GM23338 (cell line): ENCODE data around the gene TMEM174. TPM values are rescaled to one million over a fixed set of nuclear protein-coding genes. Genes with fewer than 3 reads are reported as not detected.

Source experiments
- ATAC-seq: fragments of 200-7000 bp; cut with Tn5 transposase; 3 replicates; pipeline ENCODE4 v1.9.1; 2020
- DNase-seq: peaks from one replicate; pipeline ENCODE4 v3.0.0-alpha.2; 2015; ENCODE audit warnings: low spot score
- H2AFZ ChIP-seq: fragments of 200-600 bp; sonication (generic); 2 replicates; pipeline ENCODE4 v1.8.0; 2016; ENCODE audit warnings: antibody characterized with exemption, mild to moderate bottlenecking, moderate library complexity
- H3F3A ChIP-seq: fragments of 200-600 bp; sonication (generic); replicated peaks from 2 replicates; pipeline ENCODE4 v1.8.0; 2017; ENCODE audit warnings: antibody characterized with exemption, mixed run types, low read depth
- H3K27ac ChIP-seq: fragments of 200-600 bp; sonication (generic); 2 replicates; pipeline ENCODE4 v1.6.1; 2016; ENCODE audit warnings: low read depth
- H3K27me3 ChIP-seq: fragments of 200-600 bp; sonication (generic); 2 replicates; pipeline ENCODE4 v1.8.0; 2016; ENCODE audit warnings: mild to moderate bottlenecking, mixed run types, moderate library complexity; ENCODE audit not compliant: insufficient read depth
- H3K36me3 ChIP-seq: fragments of 200-600 bp; sonication (generic); 2 replicates; pipeline ENCODE4 v1.8.0; 2016; ENCODE audit warnings: mild to moderate bottlenecking; ENCODE audit not compliant: insufficient read depth
- H3K4me1 ChIP-seq: fragments of 200-600 bp; sonication (generic); 2 replicates; pipeline ENCODE4 v1.8.0; 2016; ENCODE audit warnings: mild to moderate bottlenecking, moderate library complexity; ENCODE audit not compliant: insufficient read depth
- H3K4me2 ChIP-seq: fragments of 200-600 bp; sonication (generic); 2 replicates; pipeline ENCODE4 v1.7.1; 2017; ENCODE audit warnings: mixed run types
- H3K4me3 ChIP-seq: fragments of 200-600 bp; sonication (generic); 2 replicates; pipeline ENCODE4 v1.6.1; 2016; ENCODE audit warnings: mixed run types
- H3K79me2 ChIP-seq: fragments of 200-600 bp; sonication (generic); replicated peaks from 2 replicates; pipeline ENCODE4 v1.8.0; 2017; ENCODE audit warnings: mild to moderate bottlenecking; ENCODE audit not compliant: insufficient read depth
- H3K9me2 ChIP-seq: fragments of 200-600 bp; sonication (generic); 2 replicates; pipeline ENCODE4 v1.8.0; 2017; ENCODE audit not compliant: insufficient read depth
- H4K20me1 ChIP-seq: fragments of 200-600 bp; sonication (generic); replicated peaks from 2 replicates; pipeline ENCODE4 v1.8.0; 2017; ENCODE audit warnings: mild to moderate bottlenecking; ENCODE audit not compliant: insufficient read depth
- H3K27ac Mint-ChIP-seq: 2 replicates; pipeline ENCODE4 v1.8.0; 2020; ENCODE audit warnings: inconsistent platforms, mild to moderate bottlenecking, moderate library complexity, mixed read lengths
- H3K27me3 Mint-ChIP-seq: 3 replicates; pipeline ENCODE4 v1.8.0; 2022; ENCODE audit warnings: low read depth, mild to moderate bottlenecking, moderate library complexity, mixed read lengths, inconsistent platforms; ENCODE audit not compliant: insufficient read depth, poor library complexity
- H3K36me3 Mint-ChIP-seq: 3 replicates; pipeline ENCODE4 v1.8.0; 2021; ENCODE audit warnings: low read depth, mild to moderate bottlenecking, inconsistent platforms, moderate library complexity, mixed read lengths
- H3K4me1 Mint-ChIP-seq: 3 replicates; pipeline ENCODE4 v1.8.0; 2020; ENCODE audit warnings: mild to moderate bottlenecking, inconsistent platforms, mixed read lengths
- H3K4me3 Mint-ChIP-seq: 3 replicates; pipeline ENCODE4 v1.8.0; 2021; ENCODE audit warnings: moderate library complexity, mild to moderate bottlenecking, inconsistent platforms, mixed read lengths
- H3K9me3 Mint-ChIP-seq: 3 replicates; pipeline ENCODE4 v1.8.0; 2020; ENCODE audit warnings: moderate library complexity, mild to moderate bottlenecking, inconsistent platforms, mixed read lengths
- CREB1 ChIP-seq: fragments of 250-450 bp; sonication (Bioruptor Pico); IDR thresholded peaks from 2 replicates; pipeline ENCODE4 v1.5.0; 2020; ENCODE audit warnings: low read depth, mild to moderate bottlenecking, moderate library complexity
- ETS1 ChIP-seq: IDR thresholded peaks from 2 replicates; pipeline ENCODE4 v1.6.1; 2016; ENCODE audit warnings: antibody characterized with exemption
- EZH2 ChIP-seq: fragments of 200-600 bp; sonication (generic); IDR thresholded peaks from one replicate; pipeline ENCODE4 v1.8.0; 2017; ENCODE audit warnings: antibody characterized with exemption, mild to moderate bottlenecking, low read depth; ENCODE audit not compliant: unreplicated experiment
- EZH2phosphoT487 ChIP-seq: fragments of 200-600 bp; sonication (generic); IDR thresholded peaks from one replicate; pipeline ENCODE4 v1.8.1; 2018; ENCODE audit warnings: antibody characterized with exemption; ENCODE audit not compliant: unreplicated experiment
- JUNB ChIP-seq: IDR thresholded peaks from one replicate; pipeline ENCODE4 v1.6.1; 2016; ENCODE audit warnings: antibody characterized with exemption; ENCODE audit not compliant: unreplicated experiment
- POLR2AphosphoS5 ChIP-seq: IDR thresholded peaks from 2 replicates; pipeline ENCODE4 v1.6.1; 2016; ENCODE audit warnings: antibody characterized with exemption, low read depth
- REST ChIP-seq: IDR thresholded peaks from one replicate; pipeline ENCODE4 v1.6.1; 2018; ENCODE audit warnings: antibody characterized with exemption; ENCODE audit not compliant: unreplicated experiment
- STAT1 ChIP-seq: IDR thresholded peaks from one replicate; pipeline ENCODE4 v1.6.1; 2016; ENCODE audit warnings: antibody characterized with exemption; ENCODE audit not compliant: unreplicated experiment
- ZNF114 ChIP-seq: fragments of 250-450 bp; sonication (Bioruptor Pico); IDR thresholded peaks from 2 replicates; pipeline ENCODE4 v1.5.0; 2020; ENCODE audit warnings: mild to moderate bottlenecking, moderate library complexity
- ZNF331 ChIP-seq: fragments of 250-450 bp; sonication (Bioruptor Pico); IDR thresholded peaks from 2 replicates; pipeline ENCODE4 v1.5.0; 2020; ENCODE audit warnings: low read depth, mild to moderate bottlenecking, moderate library complexity
- ZNF462 ChIP-seq: fragments of 250-450 bp; sonication (Bioruptor Pico); IDR thresholded peaks from 2 replicates; pipeline ENCODE4 v1.5.0; 2020; ENCODE audit warnings: mild to moderate bottlenecking, moderate library complexity
- polyA plus RNA-seq: library from polyadenylated mRNA; unstranded; fragments of >200 nt; fragmentation: Nextera tagmentation; extraction: Ambion mirVana; gene quantifications from 2 replicates; pipeline ENCODE4 v1.2.1, GENCODE V29; 2016
- total RNA-seq: library from RNA; depleted of rRNA; stranded (reverse); fragments of >200 nt; shearing (Covaris generic); gene quantifications from 2 replicates; pipeline ENCODE4 v1.2.3, GENCODE V29; 2014
- TF ChIP-seq, protein P1 (sequence below), 2 experiments: fragments of 200-600 bp in 1 of 2; sonication (generic) in 1 of 2; conservative IDR thresholded peaks; 2 replicates each; pipeline versions ENCODE4 v1.5.1 to v1.6.1; 2016 to 2017; ENCODE audit warnings: antibody characterized with exemption in 2 of 2, low read depth in 2 of 2, mild to moderate bottlenecking in 2 of 2, moderate library complexity in 1 of 2

Gene TMEM174
- total and polyA plus RNA-seq, 2 experiments from 2014 or later = not detected

DNA sequence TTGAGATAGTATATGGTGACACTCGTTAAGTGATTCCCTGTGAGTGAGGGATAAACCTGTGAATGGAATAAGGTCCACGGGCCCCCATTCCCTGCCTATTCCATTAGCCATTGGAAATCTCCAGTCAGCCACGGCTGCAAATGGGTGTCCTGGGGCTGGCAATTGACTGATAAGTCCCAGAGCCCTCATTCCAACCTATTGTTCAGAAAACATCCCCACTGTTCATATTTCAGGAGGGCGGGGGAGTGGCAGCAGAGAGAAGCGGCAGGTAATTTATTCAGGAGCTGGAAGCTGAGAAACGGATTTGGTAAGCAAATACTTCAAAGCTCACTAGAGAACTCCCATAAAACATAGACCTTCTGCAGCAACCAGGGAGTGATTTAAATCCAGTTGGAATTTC, 42.0 kb downstream of the TMEM174 start (continued):
- TF ChIP-seq, protein P1, sequence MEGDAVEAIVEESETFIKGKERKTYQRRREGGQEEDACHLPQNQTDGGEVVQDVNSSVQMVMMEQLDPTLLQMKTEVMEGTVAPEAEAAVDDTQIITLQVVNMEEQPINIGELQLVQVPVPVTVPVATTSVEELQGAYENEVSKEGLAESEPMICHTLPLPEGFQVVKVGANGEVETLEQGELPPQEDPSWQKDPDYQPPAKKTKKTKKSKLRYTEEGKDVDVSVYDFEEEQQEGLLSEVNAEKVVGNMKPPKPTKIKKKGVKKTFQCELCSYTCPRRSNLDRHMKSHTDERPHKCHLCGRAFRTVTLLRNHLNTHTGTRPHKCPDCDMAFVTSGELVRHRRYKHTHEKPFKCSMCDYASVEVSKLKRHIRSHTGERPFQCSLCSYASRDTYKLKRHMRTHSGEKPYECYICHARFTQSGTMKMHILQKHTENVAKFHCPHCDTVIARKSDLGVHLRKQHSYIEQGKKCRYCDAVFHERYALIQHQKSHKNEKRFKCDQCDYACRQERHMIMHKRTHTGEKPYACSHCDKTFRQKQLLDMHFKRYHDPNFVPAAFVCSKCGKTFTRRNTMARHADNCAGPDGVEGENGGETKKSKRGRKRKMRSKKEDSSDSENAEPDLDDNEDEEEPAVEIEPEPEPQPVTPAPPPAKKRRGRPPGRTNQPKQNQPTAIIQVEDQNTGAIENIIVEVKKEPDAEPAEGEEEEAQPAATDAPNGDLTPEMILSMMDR (conservative IDR thresholded peaks at IDR 0.05; ENCODE audit: low read depth in 2 of 2) = no peak
- TF ChIP-seq CREB1 (CRISPR knock-in tag) (no peak), JUNB (no peak), EZH2phosphoT487 (no peak), STAT1 (no peak)

DNA sequence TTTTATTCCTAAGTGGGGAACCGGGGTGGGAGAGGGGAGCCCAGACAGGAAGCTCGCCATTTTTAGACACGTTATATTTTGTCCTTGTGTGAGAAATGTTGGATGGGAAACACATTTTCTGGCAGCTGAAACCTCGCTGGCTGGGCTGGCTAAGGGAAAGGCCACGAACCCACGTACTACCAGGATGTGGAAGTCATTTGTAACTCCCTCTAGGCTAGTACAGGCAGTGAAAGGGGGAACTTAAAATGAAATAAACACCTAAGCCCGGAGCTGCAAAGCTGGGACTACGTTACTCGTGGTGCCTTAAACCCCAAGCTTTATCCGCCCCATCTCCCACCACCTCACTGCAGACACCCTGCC, 42.5 kb downstream of the TMEM174 start:
- peak overlapping the region; percentile 92 for H2AFZ ChIP-seq
- no peak for TF ChIP-seq ZNF462 (CRISPR knock-in tag)
- TF ChIP-seq ZNF114 (CRISPR knock-in tag) = no peak
- no peak for TF ChIP-seq POLR2AphosphoS5
- no peak for TF ChIP-seq JUNB
- TF ChIP-seq ETS1 = no peak
- no peak for TF ChIP-seq ZNF331 (CRISPR knock-in tag)
- TF ChIP-seq CREB1 (CRISPR knock-in tag) = no peak
- no peak for TF ChIP-seq EZH2
- no peak for TF ChIP-seq REST
- TF ChIP-seq STAT1 = no peak
- no peak for TF ChIP-seq EZH2phosphoT487
- Mint-ChIP-seq H3K36me3 (no peaks in the 10 kb centered on the region), H3K9me3 (peaks cover 2% of the 10 kb centered on the region; the same call in 1 of the 3 replicates), H3K4me3 (peak overlapping the region; percentile 69), H3K4me1 (peaks cover 23% of the 10 kb centered on the region), H3K27ac (no peak overlapping the region), H3K27me3 (peaks cover 65% of the 10 kb centered on the region)
- ATAC-seq (no peak), DNase-seq (no peak)
- peak overlapping the region; percentile 62 for H3K4me3 ChIP-seq
- peaks cover 71% of the 10 kb centered on the region for H3K27me3 ChIP-seq
- 0 out of 2 replicates have a peak, but pooled peaks cover 2% of the 10 kb centered on the region for H4K20me1 ChIP-seq
- H3K79me2 ChIP-seq = no peaks in the 10 kb centered on the region
- no peaks in the 10 kb centered on the region for H3K36me3 ChIP-seq
- 0 out of 2 replicates have a peak, but pooled peaks cover 6% of the 10 kb centered on the region for H3F3A ChIP-seq
- H3K9me2 ChIP-seq = peaks cover 6% of the 10 kb centered on the region; the same call in 1 of the 2 replicates
- H3K4me2 ChIP-seq = peak overlapping the region; percentile 90
- H3K27ac ChIP-seq = no peak overlapping the region
- H3K4me1 ChIP-seq = peaks cover 25% of the 10 kb centered on the region
